Jurkat, Clone E6-1 (cell line): ENCODE data around the gene CHD9NB.
"Not testable (repeated sequence)": the region's sequence is repeated elsewhere in the genome, so short reads cannot be mapped to it uniquely, and the experiment has no call there.

Experiments used
- DNase-seq: peaks from one replicate; pipeline ENCODE4 v3.0.0-alpha.2; 2011; ENCODE audit warnings: low read depth, low spot score
- H3K4me3 ChIP-seq: 2 replicates; pipeline ENCODE4 v1.5.1; 2011; ENCODE audit warnings: mild to moderate bottlenecking, low read length, control low read depth, moderate library complexity

Gene CHD9NB

DNA sequence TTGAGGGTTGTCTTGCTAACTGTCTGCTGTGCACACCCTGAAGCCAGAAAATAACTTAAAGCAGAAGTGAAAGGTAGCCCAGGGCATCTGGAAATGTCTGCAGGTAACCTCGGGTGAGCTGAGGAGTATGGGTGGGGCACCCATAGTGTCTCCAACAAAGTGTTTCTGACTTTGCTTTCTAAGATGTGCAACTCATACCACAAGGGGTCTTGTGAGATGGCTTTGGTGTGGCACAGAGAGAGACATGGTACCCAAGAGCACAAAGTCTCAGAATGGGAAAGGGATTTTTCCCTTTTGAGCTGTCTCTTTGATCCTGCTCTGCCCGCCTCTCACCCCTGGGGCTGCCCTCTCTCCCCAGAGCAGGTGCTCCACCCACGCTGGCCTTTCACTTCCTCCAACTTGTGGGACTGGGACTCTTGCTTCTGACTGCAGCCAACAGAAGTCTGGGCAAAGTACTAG, 9.0 kb upstream of the CHD9NB start:
- DNase-seq, result no peak

DNA sequence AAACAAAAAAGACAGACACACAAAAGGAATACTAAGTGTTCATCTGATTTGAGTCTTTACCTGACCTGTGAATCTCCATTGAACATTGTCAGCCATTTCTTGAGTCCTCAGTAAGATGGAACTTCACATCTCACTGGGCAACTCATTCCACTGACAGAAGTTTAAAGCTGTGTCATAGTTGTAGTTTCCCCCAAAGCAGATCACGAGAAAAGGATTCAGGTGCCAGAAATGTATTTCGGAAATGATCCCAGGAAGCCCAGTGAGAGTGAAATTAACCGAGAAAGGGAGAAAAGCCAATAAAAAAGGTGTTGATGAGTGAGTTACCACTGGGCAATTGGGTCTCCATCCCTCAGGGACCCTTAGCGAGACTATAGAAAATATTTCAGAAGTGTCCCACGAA, 8.6 kb upstream of the CHD9NB start:
- DNase-seq, result no peak
- H3K4me3 ChIP-seq, result no peak overlapping the region

More for the DNA sequence above, 9.0 kb upstream of the CHD9NB start:
- H3K4me3 ChIP-seq, result no peak overlapping the region

DNA sequence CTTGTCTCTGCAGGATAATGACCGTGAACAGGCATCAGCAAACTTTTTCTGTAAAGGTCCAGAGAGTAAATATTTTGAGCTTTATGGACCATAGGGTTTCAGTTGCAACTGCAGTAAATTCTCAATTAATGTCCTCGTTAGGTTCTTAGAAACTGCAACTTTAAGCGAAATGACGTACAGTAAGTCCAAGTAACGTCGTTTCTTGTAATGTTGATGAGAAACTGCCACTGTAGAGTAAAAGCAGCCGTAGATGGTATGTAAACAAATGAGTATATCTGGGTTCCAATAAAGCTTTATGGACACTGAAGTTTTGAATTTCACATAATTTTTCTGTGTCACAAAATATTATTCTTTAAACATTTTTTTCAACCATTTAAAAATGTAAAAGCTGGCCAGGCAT, 7.0 kb upstream of the CHD9NB start:
- no peak for DNase-seq

GRCh38 chr16:53058882-53059281, 6.2 kb upstream of the CHD9NB start:
- no peak for DNase-seq
- H3K4me3 ChIP-seq, result no peak overlapping the region

More for the DNA sequence above, 7.0 kb upstream of the CHD9NB start:
- H3K4me3 ChIP-seq, result no peak overlapping the region

GRCh38 chr16:53058441-53058840, 5.7 kb upstream of the CHD9NB start:
- no peak overlapping the region for H3K4me3 ChIP-seq

GRCh38 chr16:53057658-53058057, 5.0 kb upstream of the CHD9NB start:
- no peak for DNase-seq
- no peak overlapping the region for H3K4me3 ChIP-seq

More at GRCh38 chr16:53058441-53058840, 5.7 kb upstream of the CHD9NB start:
- DNase-seq, result no peak

- no peak for DNase-seq
- no peak overlapping the region for H3K4me3 ChIP-seq
These were observed 3.7 kb upstream of the CHD9NB start for GRCh38 chr16:53056392-53056881.

DNA sequence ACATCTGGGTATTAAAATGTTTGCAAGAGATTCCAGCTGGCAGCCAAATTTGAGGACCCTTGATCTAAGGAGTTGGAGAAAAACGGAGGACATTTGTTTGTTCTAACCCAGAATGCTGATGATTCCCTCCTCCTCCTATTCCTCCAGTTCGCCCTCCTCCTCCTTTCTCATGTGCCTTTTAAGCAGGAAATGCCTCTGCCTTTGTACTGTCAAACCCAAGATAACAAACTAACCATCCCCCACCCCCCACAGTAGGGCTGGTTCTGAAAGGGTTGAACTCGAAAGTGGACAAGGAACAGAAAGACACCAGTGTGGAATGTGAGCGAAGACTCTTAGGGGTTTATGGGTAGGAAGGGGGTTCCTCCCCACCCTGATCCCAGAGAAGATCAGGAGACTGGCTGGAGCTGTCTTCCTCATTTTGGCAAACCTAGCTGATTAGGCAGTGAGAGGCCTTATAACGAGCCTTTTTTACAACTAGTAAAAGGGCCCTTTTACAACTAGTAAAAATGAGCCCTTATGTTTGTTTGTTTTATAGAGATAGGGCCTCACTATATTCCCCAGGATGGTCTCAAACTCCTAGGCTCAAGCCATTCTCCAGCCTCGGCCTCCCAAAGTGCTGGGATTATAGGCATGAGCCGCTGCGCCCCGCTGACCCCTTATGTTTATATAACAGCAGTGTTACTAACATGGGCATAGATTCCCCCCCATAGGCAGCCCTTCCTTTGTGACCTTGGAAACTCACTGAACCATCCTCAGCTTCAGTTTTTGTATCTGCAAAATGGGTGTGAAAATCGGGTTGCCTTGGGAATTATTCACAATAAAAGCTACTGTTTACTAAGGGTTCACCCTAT, 3.1 kb upstream of the CHD9NB start:
- DNase-seq, result peak; percentile 34
- peak overlapping the region; percentile 80 for H3K4me3 ChIP-seq

DNA sequence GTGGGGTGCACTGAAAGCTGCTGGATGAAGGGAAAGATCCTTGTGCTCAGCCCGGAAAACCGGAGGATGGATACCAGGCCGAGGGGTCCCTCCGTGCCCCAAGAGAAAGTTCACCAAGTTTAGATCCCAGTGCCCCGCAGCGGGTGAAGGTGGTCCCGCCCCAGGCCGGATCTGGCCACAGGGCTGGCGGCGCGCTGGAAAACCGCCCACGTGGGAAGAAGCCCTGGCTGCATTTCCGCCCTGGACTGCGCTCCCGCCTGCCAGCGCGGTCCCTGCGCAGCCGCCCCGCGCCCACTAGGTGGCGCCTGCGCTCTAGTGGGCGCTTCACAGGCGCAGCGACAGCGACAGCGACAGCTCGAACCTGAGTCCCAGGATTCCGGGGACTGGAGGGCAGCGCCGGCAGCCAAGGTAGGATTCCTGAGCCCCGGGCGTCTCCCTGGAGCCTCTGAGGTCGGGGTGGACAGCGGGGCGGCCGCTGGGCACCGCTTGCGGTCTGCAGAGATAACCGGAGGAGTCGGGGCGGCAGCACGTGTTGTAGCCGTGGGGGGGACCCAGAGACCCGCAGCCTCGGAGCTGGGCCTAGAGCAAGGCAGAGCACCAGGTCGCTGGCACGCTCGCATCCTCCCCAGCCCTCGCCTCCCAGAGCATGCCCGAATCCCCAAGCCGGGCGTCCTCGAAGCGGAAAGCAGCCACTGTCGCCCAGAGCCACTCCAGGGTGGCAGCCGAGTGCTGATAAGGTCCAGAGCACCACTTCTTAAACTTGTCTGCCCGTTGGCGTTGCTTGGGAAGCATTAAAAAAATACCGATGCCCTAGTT, 2.2 kb upstream of the CHD9NB start, which contains the start of gene CHD9:
TSS of gene CHD9 (plus strand) at position 322 of the 816 bp plus-strand sequence. CDS start 101,099 bp downstream, outside the sequence.
- H3K4me3 ChIP-seq, result peak within 1 kb of the TSS; percentile 80
- DNase-seq, result peak; percentile 71

DNA sequence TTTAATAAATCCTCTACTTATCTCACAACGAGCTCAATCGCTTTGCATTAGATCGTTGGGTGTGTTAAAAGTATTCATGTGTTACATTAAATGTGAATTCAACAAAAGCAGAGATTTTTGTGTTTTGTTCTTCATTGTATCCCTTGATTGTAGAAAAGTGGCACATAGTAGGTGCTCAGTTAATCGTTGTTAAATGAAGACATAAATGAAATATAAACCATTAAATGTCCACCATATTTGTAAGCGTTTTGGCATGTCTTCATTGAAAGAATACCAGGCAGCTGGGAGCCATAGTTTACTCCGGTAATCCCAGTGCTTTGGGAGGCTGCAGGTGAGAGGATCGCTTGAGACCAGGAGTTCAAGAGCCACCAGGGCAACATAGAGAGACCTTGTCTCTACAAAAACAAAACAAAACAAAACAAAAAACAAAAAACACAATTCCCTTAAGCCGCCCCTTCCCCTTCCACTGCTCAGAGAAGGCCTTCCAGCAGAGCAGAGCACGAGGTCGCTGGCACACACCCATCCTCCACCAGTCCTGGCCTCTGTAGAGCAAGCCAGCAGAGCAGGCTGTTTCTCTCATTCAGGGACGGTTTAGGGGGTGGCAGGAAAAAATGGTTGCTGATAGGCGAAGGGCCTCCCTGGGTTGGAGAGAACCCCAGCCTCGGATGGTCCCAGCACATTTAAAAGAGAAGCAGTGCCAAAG, 1.4 kb upstream of the CHD9NB start:
- DNase-seq, result peak; percentile 45
- H3K4me3 ChIP-seq, result peak overlapping the region; percentile 80

GRCh38 chr16:53051255-53051654, 1.4 kb downstream of the CHD9NB start:
- H3K4me3 ChIP-seq, DNase-seq: not testable (repeated sequence)

GRCh38 chr16:53048139-53048915, 4.4 kb downstream of the CHD9NB start:
- no peak overlapping the region for H3K4me3 ChIP-seq
- no peak for DNase-seq

GRCh38 chr16:53047515-53047914, 5.2 kb downstream of the CHD9NB start:
- H3K4me3 ChIP-seq, result not testable (repeated sequence)

DNA sequence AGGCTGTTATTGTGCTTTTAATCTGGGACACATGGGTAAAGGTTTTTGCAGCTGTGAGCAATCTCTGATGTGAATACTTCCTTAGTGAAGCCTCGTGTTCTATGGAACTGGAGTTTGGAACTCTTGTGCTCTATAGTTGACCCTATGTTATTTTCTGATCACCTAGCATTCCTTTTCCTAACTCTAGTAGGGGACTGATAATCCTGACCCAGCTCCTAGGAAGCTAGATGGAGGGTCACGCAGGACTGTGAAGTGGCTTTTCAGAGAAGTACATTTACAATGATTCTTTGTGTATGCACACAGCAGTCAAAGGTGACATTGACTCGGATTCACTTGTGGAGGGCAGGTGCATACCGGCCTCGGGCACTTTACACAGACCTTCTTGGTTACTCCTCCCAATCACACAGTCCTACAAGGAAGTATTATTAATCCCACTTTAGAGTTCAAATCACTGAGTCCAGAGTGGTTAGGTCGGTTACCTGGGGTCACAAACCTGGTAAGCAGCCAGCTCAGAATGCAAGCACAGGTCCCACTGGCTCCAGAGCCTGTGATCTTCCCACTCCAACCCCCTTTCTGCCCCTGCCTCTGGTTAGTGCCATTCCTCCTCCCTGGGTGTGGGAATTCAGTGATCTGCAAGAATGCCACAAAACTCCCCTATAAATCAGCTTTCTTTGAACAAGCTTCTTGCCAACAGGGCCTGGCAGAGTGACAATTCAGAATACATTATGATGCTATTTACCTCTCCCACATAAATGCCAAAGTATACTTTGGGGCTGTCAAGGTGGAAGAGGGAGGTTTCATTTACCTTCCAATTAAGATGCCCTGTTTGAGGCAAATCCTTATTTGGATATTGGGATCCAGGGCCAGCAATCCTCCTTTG, 7.1 kb downstream of the CHD9NB start:
- DNase-seq, result no peak
- H3K4me3 ChIP-seq, result no peak overlapping the region

More at GRCh38 chr16:53047515-53047914, 5.2 kb downstream of the CHD9NB start:
- not testable (repeated sequence) for DNase-seq

DNA sequence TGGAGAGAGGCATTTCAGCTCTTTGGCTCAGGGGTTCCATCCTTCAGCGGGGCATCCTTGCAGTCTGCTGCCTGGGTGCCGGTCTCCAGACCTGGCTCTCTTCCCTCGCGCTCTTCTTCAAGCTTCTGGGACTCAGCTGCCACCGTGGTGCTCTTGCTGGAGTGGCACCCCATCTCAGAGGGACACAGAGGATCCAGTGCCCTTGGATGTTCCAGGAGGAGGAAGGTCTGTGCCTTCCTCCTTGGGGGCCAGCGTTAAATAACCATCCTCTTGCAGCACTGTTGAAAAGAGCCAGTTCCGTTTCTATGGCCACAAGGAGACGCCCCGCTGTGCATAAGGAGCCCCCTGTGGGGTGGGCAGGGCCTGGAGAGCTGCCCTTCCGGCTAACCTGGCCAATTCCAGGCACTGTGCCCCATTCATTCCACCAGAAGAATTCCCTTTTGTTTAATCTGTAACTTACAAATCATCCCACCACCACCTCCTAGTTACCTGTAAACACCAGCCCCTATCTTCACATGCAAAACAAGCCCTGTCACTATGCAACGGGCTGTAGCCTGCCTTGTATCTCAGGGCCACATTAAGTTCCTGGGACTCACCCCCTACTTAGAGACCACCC, 8.6 kb downstream of the CHD9NB start:
- DNase-seq, result no peak
- no peak overlapping the region for H3K4me3 ChIP-seq

DNA sequence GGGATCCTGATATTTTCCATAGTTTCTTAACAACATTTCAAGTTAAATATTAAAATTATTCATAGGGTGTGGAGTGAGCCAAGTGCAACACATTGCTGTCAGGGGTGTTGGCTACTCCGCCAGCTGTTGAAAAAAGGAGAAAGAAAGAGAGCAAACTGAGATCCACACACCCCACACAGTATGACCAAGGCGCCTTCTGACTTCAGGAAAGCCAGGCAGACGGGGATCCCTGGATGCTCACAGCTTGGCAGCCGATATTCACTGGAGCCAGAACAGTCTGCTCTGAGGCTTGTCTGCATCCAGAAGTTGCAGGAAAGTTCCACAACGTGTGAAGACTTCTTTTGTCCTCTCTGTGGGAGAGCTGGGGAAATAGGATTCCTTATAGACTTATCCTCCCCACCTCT, 9.3 kb downstream of the CHD9NB start:
- no peak overlapping the region for H3K4me3 ChIP-seq
- DNase-seq, result no peak

- H3K4me3 ChIP-seq, result no peak overlapping the region
- DNase-seq, result no peak
These were observed 10.4 kb downstream of the CHD9NB start for GRCh38 chr16:53042235-53042701.
